GM12874 (cell line): Measurements from ENCODE around the gene HMOX1.

Experiments used
- TF ChIP-seq, protein P1 (sequence below): IDR thresholded peaks from 2 replicates; pipeline ENCODE4 v1.5.1; 2011; ENCODE audit warnings: low read depth, mild to moderate bottlenecking, control low read depth, low read length, moderate library complexity; ENCODE audit not compliant: insufficient read depth

HMOX1 gene

DNA sequence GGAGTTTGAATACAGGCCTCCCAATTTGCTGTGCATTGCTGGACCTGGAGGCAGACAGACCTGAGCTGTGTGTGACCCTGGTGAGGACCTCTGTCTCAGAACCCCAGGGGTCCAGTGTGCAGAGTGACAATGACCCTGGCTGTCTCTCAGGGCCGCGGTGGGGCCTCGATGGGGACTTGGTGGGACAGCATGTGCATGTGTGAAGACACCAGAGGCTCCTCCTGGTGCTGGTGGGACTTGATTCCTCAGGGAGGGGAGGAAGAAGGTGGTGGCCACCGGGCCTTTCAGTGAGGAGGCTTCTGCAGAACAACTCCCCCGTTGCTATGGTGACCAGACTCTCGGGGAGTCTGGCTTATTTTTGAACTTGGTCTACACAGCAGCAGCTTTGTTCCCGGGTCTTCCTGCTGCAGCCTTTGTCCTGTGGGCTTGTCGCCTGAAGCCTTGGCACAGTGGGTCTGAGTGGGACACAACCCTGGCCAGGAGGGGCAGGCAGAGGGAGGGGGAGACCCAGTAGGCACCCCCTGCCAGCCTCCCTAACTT is 54.4 kb downstream of the HMOX1 start:
- TF ChIP-seq, protein P1, sequence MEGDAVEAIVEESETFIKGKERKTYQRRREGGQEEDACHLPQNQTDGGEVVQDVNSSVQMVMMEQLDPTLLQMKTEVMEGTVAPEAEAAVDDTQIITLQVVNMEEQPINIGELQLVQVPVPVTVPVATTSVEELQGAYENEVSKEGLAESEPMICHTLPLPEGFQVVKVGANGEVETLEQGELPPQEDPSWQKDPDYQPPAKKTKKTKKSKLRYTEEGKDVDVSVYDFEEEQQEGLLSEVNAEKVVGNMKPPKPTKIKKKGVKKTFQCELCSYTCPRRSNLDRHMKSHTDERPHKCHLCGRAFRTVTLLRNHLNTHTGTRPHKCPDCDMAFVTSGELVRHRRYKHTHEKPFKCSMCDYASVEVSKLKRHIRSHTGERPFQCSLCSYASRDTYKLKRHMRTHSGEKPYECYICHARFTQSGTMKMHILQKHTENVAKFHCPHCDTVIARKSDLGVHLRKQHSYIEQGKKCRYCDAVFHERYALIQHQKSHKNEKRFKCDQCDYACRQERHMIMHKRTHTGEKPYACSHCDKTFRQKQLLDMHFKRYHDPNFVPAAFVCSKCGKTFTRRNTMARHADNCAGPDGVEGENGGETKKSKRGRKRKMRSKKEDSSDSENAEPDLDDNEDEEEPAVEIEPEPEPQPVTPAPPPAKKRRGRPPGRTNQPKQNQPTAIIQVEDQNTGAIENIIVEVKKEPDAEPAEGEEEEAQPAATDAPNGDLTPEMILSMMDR = no peak

DNA sequence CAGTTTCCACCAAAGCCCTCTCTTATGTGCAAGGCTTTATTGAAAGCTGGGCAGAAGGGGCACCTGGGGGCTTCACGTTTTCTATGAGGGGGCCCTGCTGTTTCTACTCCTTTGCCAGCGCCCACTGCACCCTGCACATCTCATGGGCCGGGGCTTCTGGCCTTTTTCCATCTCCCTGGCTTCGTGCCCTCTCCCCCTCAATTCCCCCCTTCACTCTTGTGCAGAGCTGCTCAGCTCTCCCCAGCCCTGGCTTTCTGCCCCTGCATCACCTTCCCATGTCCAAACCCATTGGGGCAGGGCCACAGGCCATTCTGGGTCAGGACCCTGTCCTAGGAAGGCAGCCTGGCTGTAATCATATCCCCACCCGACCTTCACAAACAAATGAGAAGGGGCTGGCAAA is 55.5 kb downstream of the HMOX1 start:
- TF ChIP-seq, protein P1 = no peak

GRCh38 chr22:35437049-35437448 is 56.2 kb downstream of the HMOX1 start:
- TF ChIP-seq, protein P1 = no peak

DNA sequence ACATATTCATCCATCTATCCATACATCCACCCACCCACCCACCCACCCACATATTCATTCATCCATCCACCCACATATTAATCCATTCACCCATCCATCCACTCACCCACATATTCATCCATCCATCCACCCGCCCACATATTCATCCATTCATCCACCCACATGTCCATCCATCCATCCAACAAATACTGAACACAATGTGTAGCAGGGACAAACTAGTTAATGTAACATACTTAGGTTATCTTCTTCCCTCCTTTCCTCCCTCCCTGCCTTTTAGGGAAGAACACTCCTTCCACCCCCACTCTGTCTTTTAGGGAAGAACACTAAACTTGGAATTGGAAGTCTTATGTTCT is 58.4 kb downstream of the HMOX1 start:
- TF ChIP-seq, protein P1 = no peak

GRCh38 chr22:35440129-35440528 is 59.2 kb downstream of the HMOX1 start:
- TF ChIP-seq, protein P1 = no peak

- TF ChIP-seq, protein P1 = no peak
Observed at GRCh38 chr22:35441489-35442100, 60.7 kb downstream of the HMOX1 start.

DNA sequence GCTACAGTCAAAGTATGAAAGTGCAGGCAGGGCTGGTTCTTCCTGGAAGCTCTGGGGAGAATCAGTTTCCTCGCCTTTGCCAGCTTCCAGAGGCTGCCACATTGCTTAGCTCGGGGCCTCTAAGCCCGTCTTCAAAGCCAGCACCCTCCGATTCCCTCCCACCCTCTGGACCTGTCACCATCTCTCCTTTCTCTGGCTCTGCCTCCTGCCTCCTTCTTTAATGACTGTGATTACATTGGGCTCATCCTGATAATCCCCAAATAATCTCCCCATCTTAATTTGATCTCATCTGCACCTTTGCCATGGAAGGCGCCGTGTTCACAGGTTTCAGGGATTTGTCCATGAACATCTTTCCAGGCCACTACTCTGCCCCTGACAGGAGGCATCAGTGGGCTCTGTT is 61.6 kb downstream of the HMOX1 start:
- TF ChIP-seq, protein P1 = no peak
